Activated CD4-positive, alpha-beta T cell treated with anti-CD3 and anti-CD28 coated beads for 4 hours (primary cell): Measurements from ENCODE around the gene SPDYE1.
"Not testable (repeated sequence)": the region's sequence is repeated elsewhere in the genome, so short reads cannot be mapped to it uniquely, and the experiment has no call there.

Experiments
- DNase-seq, 2 donors: peaks; one replicate each; pipeline ENCODE4 v3.0.0-alpha.2; 2020

The SPDYE1 gene

DNA sequence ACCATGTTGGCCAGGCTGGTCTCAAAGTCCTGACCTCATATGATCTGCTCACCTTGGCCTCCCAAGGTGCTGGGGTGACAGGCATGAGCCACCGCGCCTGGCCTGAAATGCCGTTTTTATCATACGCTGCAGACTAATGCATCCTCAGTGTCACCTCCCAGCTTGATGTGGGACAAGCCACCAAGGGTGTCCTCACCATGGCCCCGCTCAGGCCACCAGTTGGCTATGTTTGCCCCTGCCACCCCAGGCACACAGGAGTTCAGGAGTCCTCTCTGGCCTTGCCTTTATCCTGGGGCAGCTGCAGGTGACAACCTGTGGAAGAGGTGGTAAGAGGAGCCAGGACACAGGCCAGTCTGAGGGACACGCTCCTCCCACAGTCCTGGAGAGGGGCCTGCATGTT is 3.0 kb upstream of the SPDYE1 start:
- not testable (repeated sequence) for DNase-seq

DNA sequence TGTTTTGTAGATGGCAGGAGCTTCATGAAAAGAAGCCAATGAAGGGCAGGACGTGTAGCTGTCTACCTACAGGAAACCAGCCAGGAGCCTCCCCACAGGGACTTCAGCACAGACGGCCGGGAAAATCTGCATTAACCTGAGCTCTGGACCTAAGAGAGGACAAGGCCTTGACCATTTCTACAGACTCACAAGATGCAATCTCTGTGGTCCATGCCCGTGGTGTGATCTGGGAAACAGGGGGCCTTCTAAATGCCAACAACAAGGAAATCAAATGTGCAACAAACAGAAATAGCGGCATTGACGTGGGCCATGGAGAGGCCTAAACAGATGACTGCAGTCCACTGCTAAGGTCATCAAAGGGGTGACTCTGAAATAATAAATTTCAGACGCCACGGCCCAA is 14.4 kb downstream of the SPDYE1 start:
- not testable (repeated sequence) for DNase-seq

DNA sequence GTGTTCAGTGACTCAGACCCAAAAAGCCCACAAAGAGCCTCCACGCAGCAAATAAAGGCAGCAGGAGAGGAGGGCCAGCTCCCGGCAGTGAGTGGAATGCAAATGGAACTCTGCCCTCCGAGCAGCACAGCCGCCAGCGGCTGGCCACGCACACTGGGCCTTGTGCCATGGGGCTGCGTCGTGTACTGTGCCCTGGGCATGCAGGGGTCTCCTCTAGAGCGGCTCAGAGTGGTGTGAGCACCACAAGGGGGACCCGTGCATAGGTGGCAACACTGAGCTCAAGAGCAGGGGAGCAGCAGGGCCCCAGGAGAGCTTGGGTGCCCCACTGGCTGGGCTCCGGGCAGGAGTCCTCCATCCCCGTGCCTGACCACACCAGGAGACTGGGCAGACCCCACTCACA is 17.4 kb downstream of the SPDYE1 start:
- not testable (repeated sequence) for DNase-seq

DNA sequence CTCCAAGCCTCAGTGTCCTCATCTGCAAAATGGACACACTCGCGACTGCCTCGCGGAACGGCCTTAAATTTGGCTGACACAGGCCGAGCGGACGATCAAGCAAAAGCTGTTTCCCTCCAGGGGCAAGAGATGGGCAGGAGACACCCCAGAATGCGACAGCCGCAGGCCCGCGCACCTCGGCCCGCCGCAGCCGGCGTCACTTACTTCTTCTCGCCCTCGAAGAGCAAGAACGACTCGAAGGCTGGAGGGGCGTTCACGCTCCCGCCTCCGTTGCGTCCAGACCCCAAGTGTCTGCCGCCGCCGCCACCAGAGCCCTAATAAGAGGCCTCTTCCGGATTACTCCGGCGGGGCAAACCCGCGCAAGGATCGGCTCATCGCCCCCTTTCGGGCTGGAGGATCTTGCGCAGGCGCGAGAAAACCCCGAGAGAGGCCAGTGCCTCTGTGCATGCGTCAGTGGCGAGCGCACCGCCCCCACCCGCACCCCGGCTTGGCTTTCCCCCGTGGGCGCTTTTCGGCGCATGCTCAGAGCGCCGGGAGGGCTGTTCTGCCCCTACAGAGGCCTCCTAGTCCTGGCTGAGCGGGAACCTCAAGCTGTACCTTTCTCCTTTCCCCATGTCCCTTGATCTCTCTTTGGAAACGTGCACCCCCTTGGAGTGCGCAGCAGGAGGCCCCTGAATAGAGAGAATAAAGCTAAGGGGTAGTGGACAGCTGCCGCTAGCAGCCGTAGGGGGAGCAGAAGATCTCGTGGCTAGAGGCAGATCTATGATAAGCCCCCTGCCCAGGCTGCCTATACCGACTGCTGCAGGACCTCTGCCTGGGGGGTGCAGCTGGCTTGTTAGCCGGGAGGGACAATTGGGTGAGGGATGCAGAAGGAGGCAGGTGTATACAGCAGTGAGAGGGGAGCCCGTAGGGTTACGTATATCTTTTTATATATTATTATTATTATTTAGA is 21.4 kb downstream of the SPDYE1 start:
- DNase-seq: peak; percentile 99

DNA sequence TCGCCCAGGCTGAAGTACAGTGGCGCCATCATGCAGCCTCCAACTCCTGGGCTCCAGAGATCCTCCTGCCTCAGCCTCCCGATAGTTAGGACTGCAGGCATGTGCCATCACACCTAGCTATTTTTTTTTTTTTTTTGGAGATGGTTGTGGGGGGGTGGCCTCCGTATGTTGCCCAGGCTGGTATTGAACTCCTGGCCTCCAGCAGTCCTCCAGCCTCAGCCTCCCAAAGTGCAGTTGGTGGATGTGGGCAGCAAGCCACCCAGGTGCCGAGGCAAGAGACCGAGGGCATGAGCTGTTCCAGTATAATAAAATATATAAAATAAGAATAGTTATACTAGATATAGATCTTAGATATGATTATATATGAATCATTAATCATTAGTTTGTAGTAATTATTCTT is 22.1 kb downstream of the SPDYE1 start:
- not testable (repeated sequence) for DNase-seq

DNA sequence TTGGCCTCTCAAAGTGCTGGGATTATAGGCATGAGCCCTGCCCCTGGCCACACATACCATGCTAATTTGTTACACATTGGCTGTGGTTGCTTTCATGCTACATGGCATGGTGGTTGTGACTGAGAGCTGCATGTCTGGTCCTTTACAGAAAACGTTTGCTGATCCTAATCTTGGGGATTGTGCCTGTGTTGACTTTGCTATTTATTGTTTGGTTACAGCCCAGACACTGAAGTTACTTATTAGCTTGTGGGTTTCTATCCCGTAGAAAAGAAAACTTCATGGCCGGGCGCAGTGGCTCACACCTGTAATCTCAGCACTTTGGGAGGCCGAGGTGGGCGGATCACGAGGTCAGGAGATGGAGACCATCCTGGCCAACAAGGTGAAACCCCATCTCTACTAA is 24.4 kb downstream of the SPDYE1 start:
- DNase-seq: not testable (repeated sequence)

DNA sequence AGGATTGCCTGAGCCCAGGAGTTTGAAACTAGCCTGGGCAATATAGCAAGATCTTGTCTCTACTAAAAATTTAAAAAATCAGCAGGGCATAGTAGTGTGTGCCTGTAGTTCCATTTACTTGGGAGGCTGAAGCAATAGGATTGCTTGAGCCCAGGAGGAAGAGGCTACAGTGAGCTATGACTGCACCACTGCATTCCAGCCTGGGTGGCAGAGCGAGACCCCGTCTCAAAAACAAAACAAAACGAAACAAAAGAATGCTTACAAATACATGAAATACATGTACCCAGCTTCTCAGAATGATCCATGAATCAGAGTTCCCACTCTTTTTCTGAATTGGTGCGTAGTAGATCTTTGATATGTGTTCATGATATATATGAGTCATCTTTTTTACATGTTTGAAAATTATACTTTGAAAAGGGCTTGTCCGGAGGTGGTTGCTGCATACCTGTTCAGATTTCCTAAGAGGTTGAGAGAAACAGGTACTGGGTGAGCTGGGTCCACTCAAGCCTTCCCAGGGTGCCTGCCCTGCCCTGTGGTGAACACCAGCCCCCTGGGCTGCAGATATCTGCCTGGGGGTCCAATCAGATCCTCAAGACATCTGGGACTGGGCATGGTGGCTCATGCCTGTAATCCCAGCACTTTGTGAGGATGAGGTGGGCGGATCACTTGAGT is 25.2 kb downstream of the SPDYE1 start:
- not testable (repeated sequence) for DNase-seq

DNA sequence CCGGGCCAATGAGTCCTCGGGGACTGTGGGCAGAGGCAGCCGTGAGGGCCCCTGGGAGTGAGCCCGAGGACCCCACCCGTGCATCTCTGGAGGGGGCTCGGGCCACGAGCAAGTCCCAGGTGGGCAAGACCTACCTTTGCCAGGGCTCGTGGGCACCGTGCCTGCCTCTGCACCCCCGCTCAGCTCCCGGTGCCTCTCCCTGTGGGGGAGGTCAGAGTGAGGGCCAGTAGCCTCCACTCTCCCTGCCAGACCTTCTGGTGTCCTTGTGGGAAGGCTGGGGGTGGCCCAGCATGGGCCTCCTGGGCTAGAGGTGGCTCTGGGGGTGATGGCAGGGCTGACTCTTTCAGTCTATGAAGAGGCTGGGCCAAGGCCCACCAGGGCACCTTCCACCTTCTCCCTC is 31.7 kb downstream of the SPDYE1 start:
- not testable (repeated sequence) for DNase-seq

DNA sequence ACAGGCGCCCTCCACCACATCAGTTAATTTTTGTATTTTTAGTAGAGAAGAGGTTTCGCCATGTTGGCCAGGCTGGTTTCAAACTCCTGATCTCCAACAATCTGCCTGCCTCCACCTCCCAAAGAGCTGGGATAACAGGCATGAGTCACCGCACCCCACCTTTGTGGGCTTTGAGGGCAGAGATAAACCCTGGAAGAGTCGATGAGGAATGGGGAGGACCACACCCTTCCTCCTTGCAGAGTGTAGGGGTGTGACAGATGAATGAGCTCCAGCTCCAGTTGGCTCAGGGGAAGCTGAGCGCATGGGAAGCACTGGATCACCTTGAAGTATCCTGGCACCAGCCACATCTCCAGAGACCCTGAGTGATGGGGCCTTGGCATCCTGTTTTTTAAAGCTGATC is 32.3 kb downstream of the SPDYE1 start:
- not testable (repeated sequence) for DNase-seq

DNA sequence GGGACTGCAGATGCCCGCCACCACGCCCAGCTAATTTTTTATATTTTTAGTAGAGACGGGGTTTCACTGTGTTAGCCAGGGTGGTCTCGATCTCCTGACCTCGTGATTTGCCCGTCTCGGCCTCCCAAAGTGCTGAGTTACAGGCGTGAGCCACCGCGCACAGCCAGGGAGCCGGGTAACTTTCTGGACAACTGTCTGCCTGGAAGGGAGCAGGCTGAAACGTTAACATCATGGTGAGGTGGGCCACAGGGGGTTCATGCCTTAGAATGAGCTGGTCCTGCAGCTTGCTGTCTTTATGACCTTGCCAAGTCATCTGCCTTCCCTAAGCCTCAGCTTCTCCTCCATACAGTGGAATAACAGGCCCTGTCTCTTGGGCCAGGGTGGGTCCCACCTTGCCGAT is 33.6 kb downstream of the SPDYE1 start:
- DNase-seq: not testable (repeated sequence)

DNA sequence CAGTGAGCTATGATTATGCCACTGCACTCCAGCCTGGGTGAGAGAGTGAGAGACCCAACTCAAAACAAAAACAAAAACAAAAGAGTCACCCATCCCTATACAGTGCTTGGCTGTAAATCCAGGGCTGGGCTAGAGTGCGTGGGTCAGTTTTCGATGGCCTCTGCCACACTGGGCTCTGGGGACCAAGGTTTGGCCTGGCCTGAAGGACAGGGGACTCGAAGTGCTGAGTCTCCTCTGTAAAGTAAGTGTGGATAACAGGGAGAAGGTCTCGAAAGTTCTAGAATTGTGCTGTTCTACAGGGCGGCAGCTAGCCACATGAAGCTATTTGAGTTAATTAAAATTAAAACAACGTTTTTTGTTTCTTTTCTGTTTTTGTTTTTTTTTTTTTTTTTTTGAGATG is 34.3 kb downstream of the SPDYE1 start:
- not testable (repeated sequence) for DNase-seq

DNA sequence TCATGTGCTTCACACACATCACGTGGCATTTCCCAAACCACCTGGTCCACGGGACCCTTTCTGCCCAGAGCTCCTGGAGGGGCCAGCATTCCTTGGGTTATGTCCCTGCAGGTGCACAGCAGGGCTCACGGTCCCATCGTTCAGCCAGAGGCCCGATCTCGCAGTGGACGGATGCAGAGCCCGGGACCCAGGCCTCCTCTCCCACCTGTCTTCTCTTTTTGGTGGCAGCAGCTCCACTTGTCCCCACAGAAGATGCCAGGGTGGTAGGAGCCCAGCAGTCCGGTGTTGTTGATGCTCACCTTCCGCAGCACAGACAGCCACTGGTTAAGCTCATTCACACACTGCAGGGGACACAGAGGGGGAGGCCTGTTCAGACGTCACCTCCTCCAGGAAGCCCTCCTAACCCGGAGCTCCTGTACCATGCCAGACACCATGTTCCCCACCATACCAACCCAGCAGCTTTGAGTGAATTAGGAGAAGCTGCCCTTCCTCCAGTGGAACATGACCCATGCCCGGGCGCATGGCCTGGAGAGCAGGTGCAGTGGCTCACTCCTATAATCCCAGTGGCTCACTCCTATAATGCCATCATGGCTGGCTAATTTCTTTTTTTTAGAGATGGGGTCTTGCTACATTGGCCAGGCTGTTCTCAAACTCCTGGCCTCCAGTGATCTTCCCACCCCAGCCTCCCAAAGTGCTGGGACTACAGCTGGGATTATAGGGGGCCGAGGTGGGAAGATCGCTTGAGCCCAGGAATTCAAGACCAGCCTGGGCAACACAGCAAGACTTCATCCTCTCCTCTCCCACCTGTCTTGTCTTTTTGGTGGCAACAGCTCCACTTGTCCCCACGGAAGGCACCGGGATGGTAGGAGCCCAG is 36.5 kb downstream of the SPDYE1 start:
- not testable (repeated sequence) for DNase-seq

DNA sequence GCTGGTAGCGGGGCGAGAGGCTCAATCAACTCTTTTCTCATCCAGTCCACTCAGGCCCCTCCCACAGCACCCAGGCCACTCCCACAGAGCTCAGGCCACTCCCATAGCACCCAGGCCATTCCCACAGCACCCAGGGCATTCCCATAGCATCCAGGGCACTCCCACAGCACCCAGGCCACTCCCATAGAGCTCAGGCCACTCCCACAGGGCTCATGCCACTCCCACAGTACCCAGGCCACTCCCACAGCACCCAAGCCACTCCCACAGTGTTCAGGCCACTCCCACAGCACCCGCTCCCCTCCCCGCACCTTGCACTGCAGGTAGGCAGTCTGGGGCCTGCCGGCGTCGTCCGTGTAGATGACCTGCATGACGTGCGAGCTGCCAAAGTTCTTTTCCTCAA is 38.7 kb downstream of the SPDYE1 start:
- peak in 1 of 2 donors; percentile 26 for DNase-seq

DNA sequence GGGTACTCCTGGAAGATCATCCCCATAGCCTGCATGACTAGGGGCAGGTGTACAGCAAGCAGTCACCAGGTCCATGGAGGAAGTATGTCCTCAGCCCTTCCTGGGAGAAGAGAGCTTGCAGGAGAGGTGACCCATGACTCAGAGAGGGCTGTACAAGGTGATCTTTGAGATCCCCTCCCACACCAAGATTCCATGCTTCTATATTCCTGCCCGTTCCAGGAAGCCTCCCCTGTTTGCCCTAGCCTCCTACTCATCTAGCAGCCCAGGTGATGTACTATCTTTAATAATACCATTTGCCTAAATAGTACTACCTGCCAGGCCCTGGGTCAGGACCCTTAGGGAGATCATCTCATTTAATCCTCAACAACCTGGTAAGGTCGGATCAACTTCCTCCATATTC is 40.3 kb downstream of the SPDYE1 start:
- DNase-seq: not testable (repeated sequence)

DNA sequence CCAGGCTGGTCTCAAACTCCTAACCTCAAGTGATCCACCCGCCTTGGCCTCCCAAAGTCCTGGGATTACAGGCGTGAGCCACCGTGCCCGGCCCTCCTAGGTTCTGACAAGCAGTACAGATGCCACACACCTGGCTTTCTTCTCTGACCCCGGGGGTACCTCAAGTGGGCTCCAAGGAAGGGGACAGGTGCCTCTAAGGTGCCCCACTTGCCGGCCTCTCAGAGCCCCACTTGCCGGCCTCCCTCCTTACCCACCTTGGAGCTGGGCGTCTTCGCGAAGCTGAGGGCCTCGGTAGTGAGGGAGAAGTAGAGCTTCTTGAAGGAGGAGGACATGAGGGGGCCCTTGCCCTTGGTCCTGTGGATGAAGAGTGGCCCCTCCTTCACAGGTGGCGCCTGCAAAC is 40.9 kb downstream of the SPDYE1 start:
- not testable (repeated sequence) for DNase-seq

DNA sequence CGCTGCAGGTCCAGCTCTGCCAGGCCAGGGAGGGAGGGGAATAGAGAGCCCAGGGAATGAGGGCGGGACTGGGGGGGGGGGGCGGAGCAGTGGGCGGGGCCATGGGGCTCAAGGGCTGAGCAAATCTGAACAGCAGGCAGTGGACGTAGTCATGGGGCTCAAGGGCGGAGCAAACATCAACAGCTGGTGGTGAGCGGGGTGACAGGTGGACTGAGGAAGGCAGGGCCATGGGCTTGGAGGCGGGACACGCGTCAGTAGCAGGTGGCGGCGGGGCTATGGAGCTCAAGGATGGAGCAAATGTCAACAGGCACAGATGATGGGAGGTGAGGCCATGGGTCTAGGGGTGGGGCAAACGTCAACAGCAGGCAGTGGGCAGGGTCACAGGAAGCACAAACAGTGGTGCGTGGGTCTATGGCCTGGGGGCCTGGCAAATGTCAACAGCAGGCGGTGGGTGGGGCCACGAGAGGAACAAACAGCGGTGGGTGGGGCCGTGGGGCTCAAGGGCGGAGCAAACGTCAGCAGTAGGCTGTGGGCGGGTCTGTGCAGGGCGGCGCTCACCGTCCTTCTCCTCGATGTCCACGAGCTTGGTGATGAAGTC is 41.4 kb downstream of the SPDYE1 start:
- DNase-seq: peak; percentile 86 to 89

DNA sequence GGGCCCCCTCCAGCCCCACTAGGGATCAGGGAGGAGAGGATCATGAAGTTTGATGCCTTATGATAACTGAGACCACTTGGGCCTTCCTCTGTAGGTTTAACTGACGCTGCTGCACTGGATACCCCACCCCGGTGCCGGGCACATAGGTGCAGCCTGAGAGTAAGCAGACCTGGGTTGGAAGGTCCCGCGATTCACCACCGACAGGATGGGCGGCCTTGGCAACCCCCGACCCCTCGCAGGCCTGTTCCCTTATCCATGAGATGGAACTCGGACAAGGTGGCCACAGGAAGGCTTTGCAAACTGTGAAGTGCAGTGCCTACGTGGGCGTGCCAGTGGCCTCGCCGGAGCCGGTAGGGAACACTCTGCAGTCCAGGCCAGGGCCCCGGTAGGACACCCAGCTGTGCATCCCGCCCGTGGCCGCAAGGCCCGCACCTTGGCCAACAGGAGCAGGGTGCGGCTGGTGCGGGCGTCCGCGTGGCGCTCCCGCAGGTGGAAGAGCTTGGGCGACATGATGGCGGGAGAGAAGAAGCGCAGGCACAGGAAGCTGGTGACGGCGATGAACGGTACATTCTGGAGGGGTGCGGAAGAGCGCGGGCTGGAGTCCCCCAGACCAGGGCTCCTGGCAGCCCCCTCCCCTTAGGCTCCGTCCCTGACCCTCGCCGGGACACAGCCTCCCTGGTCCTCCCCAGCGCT is 42.2 kb downstream of the SPDYE1 start:
- not testable (repeated sequence) for DNase-seq

DNA sequence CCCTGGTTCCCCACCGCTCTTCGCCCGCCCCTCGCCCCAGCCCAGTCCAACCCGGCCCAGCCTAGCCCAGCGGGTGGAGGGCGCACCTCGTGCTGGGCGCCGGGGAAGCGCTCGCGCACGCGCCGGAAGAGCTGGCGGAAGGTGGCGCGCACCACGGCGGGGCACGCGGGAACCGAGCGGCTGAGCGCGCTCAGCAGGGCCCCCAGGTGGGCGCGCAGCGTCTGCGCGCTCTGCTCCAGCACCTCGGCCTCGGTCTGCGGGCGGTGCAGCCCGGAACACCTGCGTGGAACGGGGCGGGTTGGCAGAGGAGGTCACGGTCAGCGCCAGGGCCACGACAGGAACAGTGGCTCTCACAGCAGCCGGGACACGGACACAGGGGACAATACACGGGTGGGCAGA is 42.8 kb downstream of the SPDYE1 start:
- DNase-seq: peak; percentile 54 to 68

DNA sequence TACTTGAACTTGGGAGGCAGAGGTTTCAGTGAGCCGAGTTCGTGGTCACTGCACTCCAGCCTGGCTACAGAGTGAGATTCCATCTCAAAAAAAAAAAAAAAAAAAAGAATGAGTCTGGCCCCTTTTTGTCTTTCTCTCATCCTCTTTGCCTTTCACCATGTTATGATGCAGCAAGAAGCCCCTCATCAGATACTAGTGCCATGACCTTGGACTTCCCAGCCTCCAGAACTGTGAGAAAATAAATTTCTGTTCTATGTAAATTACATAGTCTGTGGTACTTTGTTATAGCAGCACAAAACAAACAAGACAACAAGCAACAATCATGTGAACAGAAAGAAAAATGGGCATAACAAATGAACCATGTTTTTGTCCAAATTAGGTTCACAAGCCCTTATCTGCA is 44.5 kb downstream of the SPDYE1 start:
- no peak for DNase-seq

DNA sequence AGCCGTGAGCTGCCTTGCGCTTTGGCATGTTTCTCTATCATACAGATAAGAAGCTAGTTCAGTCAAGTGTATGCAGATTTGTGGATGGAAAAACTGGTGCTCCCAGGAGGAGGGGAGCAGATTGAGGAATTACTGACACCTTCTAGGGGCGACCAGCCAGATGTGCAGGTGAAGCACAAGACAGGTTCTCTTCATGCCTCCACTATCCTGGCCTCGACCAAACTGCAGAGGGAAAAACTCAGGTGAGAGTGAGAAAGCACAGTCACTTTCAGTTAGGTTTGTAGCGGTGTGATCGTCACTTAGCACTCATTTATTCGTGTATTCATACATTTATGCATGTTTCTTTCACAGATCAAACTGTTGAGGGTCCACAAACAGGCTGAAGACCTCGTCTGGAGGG is 46.2 kb downstream of the SPDYE1 start:
- DNase-seq: no peak

DNA sequence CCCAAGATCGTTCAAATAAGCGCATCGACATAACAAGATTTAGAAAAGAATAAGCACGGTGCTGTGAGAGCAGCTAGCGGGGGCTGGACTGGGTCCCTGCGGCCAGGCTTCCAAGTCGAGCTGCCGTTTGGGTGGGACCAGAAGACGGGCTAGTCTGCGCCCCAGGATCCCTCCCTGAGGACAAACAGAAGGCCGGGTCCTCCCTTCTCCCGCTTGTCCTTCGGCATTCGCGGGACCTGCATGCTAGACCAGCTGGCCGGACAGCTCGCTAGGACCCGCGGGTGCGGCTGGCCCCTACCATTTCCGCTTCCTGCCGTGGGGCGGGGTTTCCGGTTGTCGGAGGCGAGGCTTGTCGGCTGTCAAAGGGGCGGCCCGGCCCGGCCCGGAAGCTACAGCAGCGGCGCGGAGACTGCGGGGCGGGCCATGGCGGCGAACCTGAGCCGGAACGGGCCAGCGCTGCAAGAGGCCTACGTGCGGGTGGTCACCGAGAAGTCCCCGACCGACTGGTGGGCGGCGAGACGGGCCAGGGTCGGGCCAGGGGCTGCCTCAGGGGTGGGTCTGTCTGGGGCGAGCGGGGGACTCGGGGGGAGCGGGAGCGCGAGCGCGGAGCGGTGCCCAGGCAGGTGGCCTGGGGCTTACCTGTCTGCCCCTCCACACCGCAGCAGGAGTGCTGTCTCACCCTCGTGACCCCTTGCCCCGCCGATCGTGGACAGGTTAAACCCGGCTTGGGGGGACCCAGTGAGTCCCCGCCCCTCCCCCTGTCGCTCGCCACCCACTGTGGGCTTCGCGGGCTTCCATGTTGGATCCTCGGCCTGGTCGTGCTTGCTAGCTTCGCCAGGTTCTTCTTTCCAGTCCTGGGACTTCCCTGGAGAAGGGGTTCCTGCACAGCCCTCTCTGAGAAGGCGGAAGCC is 46.9 kb downstream of the SPDYE1 start, which contains the start of gene DBNL:
Gene DBNL (plus strand): TSS at position 388 of the 911 bp plus-strand sequence. CDS start 36 bp downstream, at position 424.
- DNase-seq: peak; percentile 82 to 85
